Measurements from ENCODE around the gene ZNF792.
"Not testable (repeated sequence)": the region's sequence is repeated elsewhere in the genome, so short reads cannot be mapped to it uniquely, and the experiment has no call there.

The ZNF792 gene

GRCh38 chr19:34998777-34999497 is 34.9 kb upstream of the ZNF792 start:
- no peak for DNase-seq

GRCh38 chr19:34998224-34998623 is 34.2 kb upstream of the ZNF792 start:
- DNase-seq = not testable (repeated sequence)

GRCh38 chr19:34997071-34997617 is 33.1 kb upstream of the ZNF792 start:
- DNase-seq = no peak

- DNase-seq = no peak
Measured at GRCh38 chr19:34995551-34995950, 31.5 kb upstream of the ZNF792 start.

- no peak for DNase-seq
Measured at GRCh38 chr19:34994643-34995541, 30.9 kb upstream of the ZNF792 start.

- DNase-seq = no peak
Measured at GRCh38 chr19:34994286-34994642, 30.2 kb upstream of the ZNF792 start.

GRCh38 chr19:34992582-34992981 is 28.6 kb upstream of the ZNF792 start:
- DNase-seq = not testable (repeated sequence)

GRCh38 chr19:34991542-34992333 is 27.7 kb upstream of the ZNF792 start:
- no peak for DNase-seq

GRCh38 chr19:34990578-34991192 is 26.7 kb upstream of the ZNF792 start:
- DNase-seq = no peak

GRCh38 chr19:34989298-34989697 is 25.3 kb upstream of the ZNF792 start:
- no peak for DNase-seq

- no peak for DNase-seq
Measured at GRCh38 chr19:34988119-34988518, 24.1 kb upstream of the ZNF792 start.

- no peak for DNase-seq
Measured at GRCh38 chr19:34985249-34986022, 21.4 kb upstream of the ZNF792 start.

- no peak for DNase-seq
Measured at GRCh38 chr19:34984287-34984686, 20.3 kb upstream of the ZNF792 start.

GRCh38 chr19:34983786-34984185 is 19.8 kb upstream of the ZNF792 start:
- DNase-seq = no peak

- no peak for DNase-seq
Measured at GRCh38 chr19:34982275-34982674, 18.2 kb upstream of the ZNF792 start.

- DNase-seq = no peak
Measured at GRCh38 chr19:34979819-34980640, 16.0 kb upstream of the ZNF792 start.

GRCh38 chr19:34976611-34977010 is 12.6 kb upstream of the ZNF792 start:
- no peak for DNase-seq

- DNase-seq = no peak
Measured at GRCh38 chr19:34975056-34975455, 11.0 kb upstream of the ZNF792 start.

- DNase-seq = no peak
Measured at GRCh38 chr19:34974646-34975045, 10.6 kb upstream of the ZNF792 start.

GRCh38 chr19:34972163-34972705 is 8.2 kb upstream of the ZNF792 start:
- no peak for DNase-seq

Data from activated CD4-positive, CD25-positive, alpha-beta regulatory T cell (primary cell).